HG03558 (cell line): ENCODE data around the gene SLC2A10.

Experiments used
- ATAC-seq: cut with Tn5 transposase; IDR thresholded peaks from one replicate; pipeline ENCODE4 v1.9.1; 2021; ENCODE audit warnings: moderate number of reproducible peaks; ENCODE audit not compliant: unreplicated experiment; ENCODE audit errors: extremely low read depth

Gene SLC2A10

GRCh38 chr20:46701556-46701955, 7.9 kb upstream of the SLC2A10 start:
- no peak for ATAC-seq

GRCh38 chr20:46701986-46702385, 7.5 kb upstream of the SLC2A10 start:
- no peak for ATAC-seq

- no peak for ATAC-seq
Measured at GRCh38 chr20:46702447-46703203, 6.8 kb upstream of the SLC2A10 start.

GRCh38 chr20:46703435-46703834, 6.0 kb upstream of the SLC2A10 start:
- ATAC-seq = no peak

- ATAC-seq = no peak
Measured at GRCh38 chr20:46704714-46705377, 4.6 kb upstream of the SLC2A10 start.

GRCh38 chr20:46705378-46705729, 4.1 kb upstream of the SLC2A10 start:
- ATAC-seq = no peak

GRCh38 chr20:46706242-46706641, 3.2 kb upstream of the SLC2A10 start:
- no peak for ATAC-seq

GRCh38 chr20:46708172-46708860, 1.1 kb upstream of the SLC2A10 start:
- no peak for ATAC-seq

- ATAC-seq = no peak
Measured at GRCh38 chr20:46709055-46709458, 392 bp upstream of the SLC2A10 start.

GRCh38 chr20:46710153-46710913, 884 bp downstream of the SLC2A10 start:
- no peak for ATAC-seq

- no peak for ATAC-seq
Measured at GRCh38 chr20:46712056-46712636, 2.7 kb downstream of the SLC2A10 start.

GRCh38 chr20:46713957-46714834, 4.7 kb downstream of the SLC2A10 start:
- ATAC-seq = no peak

GRCh38 chr20:46715292-46715756, 5.9 kb downstream of the SLC2A10 start:
- no peak for ATAC-seq

- ATAC-seq = no peak
Measured at GRCh38 chr20:46717818-46718541, 8.5 kb downstream of the SLC2A10 start.

GRCh38 chr20:46720019-46720418, 10.6 kb downstream of the SLC2A10 start:
- no peak for ATAC-seq

- ATAC-seq = no peak
Measured at GRCh38 chr20:46720776-46721425, 11.5 kb downstream of the SLC2A10 start.

GRCh38 chr20:46721476-46721875, 12.0 kb downstream of the SLC2A10 start:
- ATAC-seq = no peak

GRCh38 chr20:46722450-46722849, 13.0 kb downstream of the SLC2A10 start:
- no peak for ATAC-seq
